ENCODE data around the gene JAKMIP1. TPM values are rescaled to one million over a fixed set of nuclear protein-coding genes. Genes with fewer than 3 reads are reported as not detected.
"Not testable (repeated sequence)": the region's sequence is repeated elsewhere in the genome, so short reads cannot be mapped to it uniquely, and the experiment has no call there.

JAKMIP1 gene
- total and polyA plus RNA-seq, 5 donors from 2014 or later = 18.7 to 39.7 (median 32.6) TPM

DNA sequence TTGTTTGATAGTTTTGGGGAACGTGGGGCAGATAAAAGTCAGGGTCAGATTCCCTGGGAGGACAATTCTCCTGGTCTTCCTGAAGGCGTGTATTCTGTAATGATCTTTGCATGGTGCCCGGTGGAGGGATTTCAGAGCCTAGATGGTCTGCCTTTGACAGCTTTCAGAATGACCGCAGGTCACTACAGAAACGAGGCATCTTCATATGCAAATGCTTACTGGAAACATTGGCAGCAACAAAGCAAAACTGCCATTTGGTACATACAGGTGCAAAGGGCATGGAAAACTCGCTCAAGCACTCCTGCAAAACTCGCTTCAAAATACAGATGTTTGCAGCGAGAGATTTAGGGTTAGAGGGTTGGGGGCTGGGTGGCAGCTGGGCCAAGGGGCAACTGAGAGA is 190.9 kb downstream of the JAKMIP1 start:
- H3K27ac Mint-ChIP-seq = no peak overlapping the region
- no peak for ATAC-seq (ENCODE audit: low read depth in 2 of 2)
- Histone ChIP-seq H3K27me3 (ENCODE audit: control insufficient read depth, insufficient read depth, low read length) (no peaks in the 10 kb centered on the region), H3K9me3 (ENCODE audit: control insufficient read depth in 2 of 2, low read length in 2 of 2) (no peaks in the 10 kb centered on the region), H3K4me3 (ENCODE audit: low read depth, low read length) (no peak overlapping the region), H3K36me3 (ENCODE audit: control insufficient read depth, insufficient read depth, low read length) (no peaks in the 10 kb centered on the region), H3K4me1 (ENCODE audit: control insufficient read depth, insufficient read depth, low read length, poor library complexity, severe bottlenecking) (no peaks in the 10 kb centered on the region), H3K27ac (ENCODE audit: insufficient read depth, low read length, poor library complexity, severe bottlenecking) (no peak overlapping the region)
- H3K4me3 Mint-ChIP-seq = no peak overlapping the region
- no peak for DNase-seq
- H3K9me3 Mint-ChIP-seq = no peaks in the 10 kb centered on the region
- H3K4me1 Mint-ChIP-seq = peaks cover 0 to 9% (median 3%) of the 10 kb centered on the region in 4 donors
- no peaks in the 10 kb centered on the region for H3K36me3 Mint-ChIP-seq
- H3K27me3 Mint-ChIP-seq = peaks cover 17% of the 10 kb centered on the region

DNA sequence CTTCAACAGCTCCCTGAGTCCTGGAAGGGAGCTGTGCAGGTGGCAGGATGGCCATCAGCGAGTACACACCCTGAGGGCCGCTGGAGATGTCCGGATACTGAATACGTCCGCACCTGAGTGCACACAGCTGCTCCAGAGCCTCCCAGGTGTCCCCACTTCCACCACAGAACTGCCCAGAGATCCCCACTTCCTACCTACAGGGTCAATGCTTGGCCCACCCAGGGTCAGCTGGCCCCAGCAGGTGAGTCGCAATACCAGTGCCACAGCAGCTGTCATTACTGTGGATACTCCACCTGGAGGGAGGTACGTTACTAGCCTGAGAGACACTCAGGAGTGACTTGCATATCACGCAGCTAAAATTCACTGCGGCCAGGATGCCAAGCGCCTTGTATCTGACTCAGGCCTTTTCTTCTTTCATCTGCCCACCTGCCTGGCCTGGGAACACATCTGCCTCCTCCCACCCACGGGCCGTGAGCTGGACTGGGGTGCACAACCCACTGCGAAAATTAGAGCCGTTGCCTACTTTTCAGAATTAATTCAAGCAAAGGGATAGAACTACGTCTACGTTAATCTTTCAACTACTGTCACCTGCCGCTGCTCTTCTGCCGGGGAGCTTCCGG is 191.5 kb downstream of the JAKMIP1 start:
- no peaks in the 10 kb centered on the region for H3K9me3 ChIP-seq (ENCODE audit: control insufficient read depth in 2 of 2, low read length in 2 of 2)

GRCh38 chr4:6008092-6008551 is 192.2 kb downstream of the JAKMIP1 start:
- Histone ChIP-seq H3K27me3 (ENCODE audit: control insufficient read depth, insufficient read depth, low read length) (no peaks in the 10 kb centered on the region), H3K4me1 (ENCODE audit: control insufficient read depth, insufficient read depth, low read length, poor library complexity, severe bottlenecking) (no peaks in the 10 kb centered on the region), H3K36me3 (ENCODE audit: control insufficient read depth, insufficient read depth, low read length) (no peaks in the 10 kb centered on the region), H3K9me3 (ENCODE audit: control insufficient read depth in 2 of 2, low read length in 2 of 2) (no peaks in the 10 kb centered on the region), H3K27ac (ENCODE audit: insufficient read depth, low read length, poor library complexity, severe bottlenecking) (no peak overlapping the region), H3K4me3 (ENCODE audit: low read depth, low read length) (no peak overlapping the region)
- H3K36me3 Mint-ChIP-seq = no peaks in the 10 kb centered on the region
- peaks cover 0 to 9% (median 3%) of the 10 kb centered on the region in 4 donors for H3K4me1 Mint-ChIP-seq
- H3K27me3 Mint-ChIP-seq = peaks cover 17% of the 10 kb centered on the region
- DNase-seq = no peak
- no peaks in the 10 kb centered on the region for H3K9me3 Mint-ChIP-seq
- H3K4me3 Mint-ChIP-seq = no peak overlapping the region
- no peak overlapping the region for H3K27ac Mint-ChIP-seq
- no peak for ATAC-seq (ENCODE audit: low read depth in 2 of 2)

More for the DNA sequence above, 191.5 kb downstream of the JAKMIP1 start:
- Histone ChIP-seq H3K4me3 (ENCODE audit: low read depth, low read length) (no peak overlapping the region), H3K36me3 (ENCODE audit: control insufficient read depth, insufficient read depth, low read length) (no peaks in the 10 kb centered on the region), H3K4me1 (ENCODE audit: control insufficient read depth, insufficient read depth, low read length, poor library complexity, severe bottlenecking) (no peaks in the 10 kb centered on the region), H3K27me3 (ENCODE audit: control insufficient read depth, insufficient read depth, low read length) (no peaks in the 10 kb centered on the region), H3K27ac (ENCODE audit: insufficient read depth, low read length, poor library complexity, severe bottlenecking) (no peak overlapping the region)
- ATAC-seq (ENCODE audit: low read depth in 2 of 2) (no peak), DNase-seq (no peak)
- Mint-ChIP-seq H3K27me3 (peaks cover 17% of the 10 kb centered on the region), H3K4me3 (no peak overlapping the region), H3K9me3 (no peaks in the 10 kb centered on the region), H3K27ac (no peak overlapping the region), H3K4me1 (peaks cover 0 to 9% (median 3%) of the 10 kb centered on the region in 4 donors), H3K36me3 (no peaks in the 10 kb centered on the region)

GRCh38 chr4:6005175-6005574 is 195.2 kb downstream of the JAKMIP1 start:
- Histone ChIP-seq H3K4me3 (ENCODE audit: low read depth, low read length) (no peak overlapping the region), H3K36me3 (ENCODE audit: control insufficient read depth, insufficient read depth, low read length) (no peaks in the 10 kb centered on the region), H3K9me3 (ENCODE audit: control insufficient read depth in 2 of 2, low read length in 2 of 2) (no peaks in the 10 kb centered on the region), H3K4me1 (ENCODE audit: control insufficient read depth, insufficient read depth, low read length, poor library complexity, severe bottlenecking) (no peaks in the 10 kb centered on the region), H3K27me3 (ENCODE audit: control insufficient read depth, insufficient read depth, low read length) (no peaks in the 10 kb centered on the region), H3K27ac (ENCODE audit: insufficient read depth, low read length, poor library complexity, severe bottlenecking) (no peak overlapping the region)
- Mint-ChIP-seq H3K36me3 (no peaks in the 10 kb centered on the region), H3K4me3 (no peak overlapping the region), H3K4me1 (peaks cover 0 to 4% (median under 1%) of the 10 kb centered on the region in 4 donors), H3K27ac (no peak overlapping the region), H3K9me3 (no peaks in the 10 kb centered on the region), H3K27me3 (peaks cover 13% of the 10 kb centered on the region)
- no peak for DNase-seq
- no peak for ATAC-seq (ENCODE audit: low read depth in 2 of 2)

DNA sequence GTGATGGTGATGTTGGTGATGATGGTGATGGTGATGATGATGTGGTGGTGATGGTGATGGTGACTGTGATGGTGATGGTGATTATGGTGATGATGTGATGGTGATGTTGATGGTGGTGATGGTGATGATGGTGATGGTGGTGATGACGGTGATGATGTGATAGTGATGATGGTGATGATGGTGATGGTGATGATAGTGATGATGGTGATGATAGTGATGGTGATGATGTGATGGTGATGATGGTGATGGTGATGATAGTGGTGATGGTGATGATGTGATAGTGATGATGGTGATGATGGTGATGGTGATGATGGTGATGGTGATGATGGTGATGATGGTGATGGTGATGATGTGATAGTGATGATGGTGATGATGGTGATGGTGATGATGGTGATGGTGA is 196.9 kb downstream of the JAKMIP1 start:
- not testable (repeated sequence) for H3K27me3 ChIP-seq (ENCODE audit: control insufficient read depth, insufficient read depth, low read length); H3K4me1 ChIP-seq (ENCODE audit: control insufficient read depth, insufficient read depth, low read length, poor library complexity, severe bottlenecking); H3K36me3 ChIP-seq (ENCODE audit: control insufficient read depth, insufficient read depth, low read length); H3K36me3 Mint-ChIP-seq; H3K27ac ChIP-seq (ENCODE audit: insufficient read depth, low read length, poor library complexity, severe bottlenecking); H3K4me3 ChIP-seq (ENCODE audit: low read depth, low read length); H3K4me1 Mint-ChIP-seq; DNase-seq; H3K27me3 Mint-ChIP-seq; H3K4me3 Mint-ChIP-seq; ATAC-seq (ENCODE audit: low read depth in 2 of 2); H3K9me3 ChIP-seq (ENCODE audit: control insufficient read depth in 2 of 2, low read length in 2 of 2); H3K27ac Mint-ChIP-seq; H3K9me3 Mint-ChIP-seq

- Mint-ChIP-seq H3K27ac (no peak overlapping the region), H3K9me3 (no peaks in the 10 kb centered on the region), H3K27me3 (peaks cover 5% of the 10 kb centered on the region), H3K4me3 (no peak overlapping the region), H3K4me1 (peaks cover 0 to 7% (median under 1%) of the 10 kb centered on the region in 4 donors), H3K36me3 (no peaks in the 10 kb centered on the region)
- H3K27me3 ChIP-seq (ENCODE audit: control insufficient read depth, insufficient read depth, low read length) = no peaks in the 10 kb centered on the region
- H3K36me3 ChIP-seq (ENCODE audit: control insufficient read depth, insufficient read depth, low read length) = no peaks in the 10 kb centered on the region
- H3K9me3 ChIP-seq (ENCODE audit: control insufficient read depth in 2 of 2, low read length in 2 of 2) = no peaks in the 10 kb centered on the region
- no peak for DNase-seq
- no peak overlapping the region for H3K4me3 ChIP-seq (ENCODE audit: low read depth, low read length)
- no peaks in the 10 kb centered on the region for H3K4me1 ChIP-seq (ENCODE audit: control insufficient read depth, insufficient read depth, low read length, poor library complexity, severe bottlenecking)
- no peak for ATAC-seq (ENCODE audit: low read depth in 2 of 2)
- no peak overlapping the region for H3K27ac ChIP-seq (ENCODE audit: insufficient read depth, low read length, poor library complexity, severe bottlenecking)
Observed at GRCh38 chr4:6002926-6003325, 197.4 kb downstream of the JAKMIP1 start.

GRCh38 chr4:6002492-6002833 is 197.9 kb downstream of the JAKMIP1 start:
- ATAC-seq (ENCODE audit: low read depth in 2 of 2) = no peak
- H3K27me3 Mint-ChIP-seq = peaks cover 5% of the 10 kb centered on the region

More at GRCh38 chr4:6002492-6002833, 197.9 kb downstream of the JAKMIP1 start:
- Histone ChIP-seq H3K27me3 (ENCODE audit: control insufficient read depth, insufficient read depth, low read length) (no peaks in the 10 kb centered on the region), H3K36me3 (ENCODE audit: control insufficient read depth, insufficient read depth, low read length) (no peaks in the 10 kb centered on the region), H3K27ac (ENCODE audit: insufficient read depth, low read length, poor library complexity, severe bottlenecking) (no peak overlapping the region), H3K4me1 (ENCODE audit: control insufficient read depth, insufficient read depth, low read length, poor library complexity, severe bottlenecking) (no peaks in the 10 kb centered on the region), H3K4me3 (ENCODE audit: low read depth, low read length) (no peak overlapping the region), H3K9me3 (ENCODE audit: control insufficient read depth in 2 of 2, low read length in 2 of 2) (no peaks in the 10 kb centered on the region)
- no peaks in the 10 kb centered on the region for H3K9me3 Mint-ChIP-seq
- H3K27ac Mint-ChIP-seq = no peak overlapping the region
- H3K36me3 Mint-ChIP-seq = no peaks in the 10 kb centered on the region
- no peak for DNase-seq
- no peak overlapping the region for H3K4me3 Mint-ChIP-seq
- peaks cover 0 to 6% (median under 1%) of the 10 kb centered on the region in 4 donors for H3K4me1 Mint-ChIP-seq
